Chondrocyte (in vitro differentiated cells): Measurements from ENCODE around the gene DKK3. TPM values are rescaled to one million over a fixed set of nuclear protein-coding genes. Genes with fewer than 3 reads are reported as not detected.

ENCODE experiments used
- DNase-seq: peaks from one replicate; pipeline ENCODE4 v3.0.0; 2021; ENCODE audit warnings: mixed read lengths, low spot score
- H3K27ac Mint-ChIP-seq: one replicate; pipeline ENCODE4 v1.8.0; 2021; ENCODE audit warnings: mild to moderate bottlenecking, moderate library complexity, mixed read lengths; ENCODE audit not compliant: unreplicated experiment
- H3K27me3 Mint-ChIP-seq: 2 replicates; pipeline ENCODE4 v1.8.0; 2021; ENCODE audit warnings: low read depth, mixed read lengths
- H3K36me3 Mint-ChIP-seq: 2 replicates; pipeline ENCODE4 v1.8.0; 2021; ENCODE audit warnings: low read depth, mixed read lengths
- H3K4me1 Mint-ChIP-seq: 2 replicates; pipeline ENCODE4 v1.8.0; 2021; ENCODE audit warnings: low read depth, mild to moderate bottlenecking, mixed read lengths
- H3K4me3 Mint-ChIP-seq: one replicate; pipeline ENCODE4 v1.8.0; 2021; ENCODE audit warnings: mild to moderate bottlenecking, moderate library complexity, mixed read lengths; ENCODE audit not compliant: unreplicated experiment
- H3K9me3 Mint-ChIP-seq: 2 replicates; pipeline ENCODE4 v1.8.0; 2021; ENCODE audit warnings: low read depth, mixed read lengths
- CTCF ChIP-seq: fragments of 200-600 bp; sonication (generic); IDR thresholded peaks from 2 replicates; pipeline ENCODE4 v1.5.0; 2021; ENCODE audit warnings: antibody characterized with exemption, mild to moderate bottlenecking, moderate library complexity
- total RNA-seq: library from RNA; stranded (reverse); gene quantifications from 3 replicates; pipeline ENCODE4 v1.2.1, GENCODE V29; 2021

Gene DKK3
- total RNA-seq, 1 donor from 2014 or later, result 575 TPM

DNA sequence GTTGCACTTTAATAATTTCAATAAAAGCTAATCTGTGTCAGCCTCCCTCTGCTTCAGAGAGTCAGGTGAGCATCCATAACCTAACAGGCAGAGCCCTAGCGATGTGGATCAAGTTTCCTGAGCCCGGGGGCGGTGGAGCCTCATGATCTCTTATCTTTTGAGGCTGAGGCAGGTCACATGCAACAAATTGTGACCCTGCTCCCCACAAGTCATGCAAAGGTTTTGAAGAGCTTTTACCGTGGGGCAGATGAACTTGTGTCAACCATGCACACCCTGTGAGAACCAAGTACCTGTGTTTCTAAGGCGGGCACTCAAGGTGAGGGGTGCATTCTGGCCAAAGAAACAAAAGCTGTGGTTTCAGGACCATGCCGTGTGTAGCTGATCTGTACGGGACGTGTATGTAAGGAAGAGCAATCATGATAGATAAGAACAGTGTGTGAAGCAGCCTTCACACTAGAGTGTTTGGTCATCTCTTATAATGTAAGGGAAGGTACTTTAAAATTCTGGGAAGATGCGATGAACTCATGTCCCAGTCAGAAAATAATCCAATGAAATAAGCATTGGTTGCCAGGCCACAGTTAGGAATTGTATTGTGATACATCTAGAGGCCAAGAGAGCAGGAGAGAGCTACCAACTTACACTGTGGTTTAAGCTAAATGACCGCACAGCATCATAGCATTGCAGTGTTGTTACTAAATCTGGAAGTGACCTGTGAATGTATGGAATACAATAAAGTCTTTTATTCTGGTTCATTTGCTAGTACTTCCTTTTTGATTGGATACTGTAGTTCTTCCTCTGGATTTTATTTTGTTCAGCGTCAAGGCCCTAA lies 49.8 kb downstream of the DKK3 start:
- H3K4me1 Mint-ChIP-seq, result peaks cover 3% of the 10 kb centered on the region
- no peaks in the 10 kb centered on the region for H3K9me3 Mint-ChIP-seq
- TF ChIP-seq CTCF, result no peak
- H3K4me3 Mint-ChIP-seq, result no peak overlapping the region
- no peak overlapping the region for H3K27ac Mint-ChIP-seq
- H3K27me3 Mint-ChIP-seq, result no peaks in the 10 kb centered on the region
- H3K36me3 Mint-ChIP-seq, result peaks cover 33% of the 10 kb centered on the region
- DNase-seq, result no peak

DNA sequence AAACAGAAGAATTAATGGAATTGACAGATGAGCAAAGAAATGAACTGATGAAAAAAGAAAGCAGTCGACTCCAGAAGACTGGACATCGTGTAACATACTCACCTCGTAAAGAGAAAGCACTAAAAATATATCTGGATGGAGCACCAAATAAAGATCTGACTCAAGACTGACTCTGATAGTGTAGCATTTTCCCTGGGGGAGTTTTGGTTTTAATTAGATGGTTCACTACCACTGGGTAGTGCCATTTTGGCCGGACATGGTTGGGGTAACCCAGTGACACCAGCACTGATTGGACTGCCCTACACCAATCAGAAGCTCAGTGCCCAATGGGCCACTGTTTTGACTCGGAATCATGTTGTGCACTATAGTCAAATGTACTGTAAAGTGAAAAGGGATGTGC lies 52.4 kb downstream of the DKK3 start:
- H3K9me3 Mint-ChIP-seq, result no peaks in the 10 kb centered on the region
- H3K27ac Mint-ChIP-seq, result no peak overlapping the region
- H3K4me1 Mint-ChIP-seq, result peaks cover 3% of the 10 kb centered on the region
- TF ChIP-seq CTCF, result no peak
- H3K27me3 Mint-ChIP-seq, result no peaks in the 10 kb centered on the region
- no peak for DNase-seq
- no peak overlapping the region for H3K4me3 Mint-ChIP-seq
- peaks cover 38% of the 10 kb centered on the region for H3K36me3 Mint-ChIP-seq

- Mint-ChIP-seq H3K4me1 (no peaks in the 10 kb centered on the region), H3K27me3 (no peaks in the 10 kb centered on the region), H3K9me3 (no peaks in the 10 kb centered on the region), H3K4me3 (no peak overlapping the region), H3K36me3 (peaks cover 41% of the 10 kb centered on the region), H3K27ac (no peak overlapping the region)
- DNase-seq, result no peak
- no peak for TF ChIP-seq CTCF
Measured at GRCh38 chr11:11952036-11952435, 56.4 kb downstream of the DKK3 start.

- DNase-seq, result no peak
- Mint-ChIP-seq H3K4me3 (no peak overlapping the region), H3K27ac (no peak overlapping the region), H3K4me1 (no peaks in the 10 kb centered on the region), H3K36me3 (peaks cover 30% of the 10 kb centered on the region), H3K9me3 (no peaks in the 10 kb centered on the region), H3K27me3 (no peaks in the 10 kb centered on the region)
- TF ChIP-seq CTCF, result no peak
Measured at GRCh38 chr11:11949482-11949881, 58.9 kb downstream of the DKK3 start.

DNA sequence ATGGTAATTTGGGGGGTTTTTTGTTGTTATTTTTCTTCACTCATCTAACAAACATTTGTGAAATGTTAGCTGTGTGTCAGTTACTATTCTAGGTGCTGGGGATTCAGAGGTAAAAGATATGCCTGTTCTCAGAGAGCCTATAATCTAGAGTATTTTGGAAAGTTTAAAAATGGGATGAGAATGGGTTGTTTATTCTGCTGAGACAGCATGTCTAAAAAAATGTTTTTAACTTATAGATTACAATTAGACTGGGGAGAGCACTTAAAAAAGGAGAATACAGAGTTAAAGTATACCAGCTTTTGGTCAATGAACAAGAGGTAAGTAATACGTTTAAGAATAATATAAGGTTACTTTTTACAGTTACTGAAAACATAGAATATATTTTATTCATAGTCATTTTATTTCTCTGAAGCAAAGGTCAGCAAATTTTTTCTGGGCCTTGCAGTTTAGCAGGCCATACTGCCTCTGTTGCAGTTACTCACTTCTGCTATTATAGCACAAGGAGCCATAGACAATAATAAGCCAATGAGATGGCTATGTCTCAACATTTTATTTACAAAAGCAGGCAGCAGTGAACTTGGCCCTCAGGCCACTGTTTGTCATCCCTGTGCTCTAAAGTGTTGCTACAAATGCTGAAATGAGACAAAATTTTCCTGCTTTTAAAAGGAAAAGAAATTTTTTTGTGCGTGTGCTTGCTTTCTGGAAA lies 60.0 kb downstream of the DKK3 start:
- no peak for DNase-seq
- TF ChIP-seq CTCF, result no peak
- Mint-ChIP-seq H3K27ac (no peak overlapping the region), H3K4me3 (no peak overlapping the region), H3K27me3 (no peaks in the 10 kb centered on the region), H3K4me1 (peaks cover 1% of the 10 kb centered on the region), H3K36me3 (peaks cover 28% of the 10 kb centered on the region), H3K9me3 (no peaks in the 10 kb centered on the region)
